Measurements from ENCODE around the gene SLC6A3. TPM values are rescaled to one million over a fixed set of nuclear protein-coding genes. Genes with fewer than 3 reads are reported as not detected.

Gene SLC6A3
- total and polyA plus RNA-seq, 3 donors from 2014 or later: 0.55 to 1.5 (median 0.83) TPM

- Histone ChIP-seq H3K36me3 (ENCODE audit: low read depth, missing control alignments) (no peaks in the 10 kb centered on the region), H3K27ac (no peak overlapping the region), H3K27me3 (no peaks in the 10 kb centered on the region), H3K9me3 (no peaks in the 10 kb centered on the region), H3K4me1 (no peaks in the 10 kb centered on the region), H3K4me3 (no peak overlapping the region)
- no peak for DNase-seq
- 76 to 84% methylated on average over 2 of the region's 2 CpGs for WGBS, 2 donors
- TF ChIP-seq CTCF (IDR thresholded peaks at IDR 0.05): no peak
- no peak for TF ChIP-seq POLR2A (IDR thresholded peaks at IDR 0.05)
- intact Hi-C loops (cut with DNase I; ENCODE audit: low total_unique reads): no loop called here
Observed at GRCh38 chr5:1453613-1454012, 8.4 kb upstream of the SLC6A3 start.

- H3K27ac ChIP-seq: no peak overlapping the region
- 85 to 91% methylated on average over 8 to 12 of the region's 12 CpGs for WGBS, 2 donors
- no peaks in the 10 kb centered on the region for H3K36me3 ChIP-seq (ENCODE audit: low read depth, missing control alignments)
- peaks cover 8% of the 10 kb centered on the region for H3K4me1 ChIP-seq
- intact Hi-C loops (cut with DNase I; ENCODE audit: low total_unique reads): no loop called here
- no peaks in the 10 kb centered on the region for H3K27me3 ChIP-seq
- DNase-seq: no peak
- H3K4me3 ChIP-seq: no peak overlapping the region
- no peak for TF ChIP-seq CTCF (IDR thresholded peaks at IDR 0.05)
- no peak for TF ChIP-seq POLR2A (IDR thresholded peaks at IDR 0.05)
- no peaks in the 10 kb centered on the region for H3K9me3 ChIP-seq
Observed at GRCh38 chr5:1449081-1449630, 3.9 kb upstream of the SLC6A3 start.

GRCh38 chr5:1448511-1449011 is 3.3 kb upstream of the SLC6A3 start:
- intact Hi-C loops (cut with DNase I; ENCODE audit: low total_unique reads): no loop called here
- no peak for DNase-seq
- H3K27me3 ChIP-seq: no peaks in the 10 kb centered on the region
- TF ChIP-seq POLR2A (IDR thresholded peaks at IDR 0.05): no peak
- TF ChIP-seq CTCF (IDR thresholded peaks at IDR 0.05): no peak
- H3K36me3 ChIP-seq (ENCODE audit: low read depth, missing control alignments): no peaks in the 10 kb centered on the region
- H3K27ac ChIP-seq: no peak overlapping the region
- H3K4me3 ChIP-seq: no peak overlapping the region
- 76 to 82% methylated on average over 5 of the region's 5 CpGs for WGBS, 2 donors
- peaks cover 8% of the 10 kb centered on the region for H3K4me1 ChIP-seq
- H3K9me3 ChIP-seq: no peaks in the 10 kb centered on the region

- no peak for TF ChIP-seq CTCF (IDR thresholded peaks at IDR 0.05)
- no peak for TF ChIP-seq POLR2A (IDR thresholded peaks at IDR 0.05)
- intact Hi-C loops (cut with DNase I; ENCODE audit: low total_unique reads): no loop called here
- 68 to 71% methylated on average over 15 to 16 of the region's 16 CpGs for WGBS, 2 donors
Observed at GRCh38 chr5:1447671-1448361, 2.6 kb upstream of the SLC6A3 start.

More at GRCh38 chr5:1447671-1448361, 2.6 kb upstream of the SLC6A3 start:
- no peak overlapping the region for H3K4me3 ChIP-seq
- no peak overlapping the region for H3K27ac ChIP-seq
- no peaks in the 10 kb centered on the region for H3K9me3 ChIP-seq
- H3K27me3 ChIP-seq: no peaks in the 10 kb centered on the region
- DNase-seq: no peak
- peaks cover 8% of the 10 kb centered on the region for H3K4me1 ChIP-seq
- H3K36me3 ChIP-seq (ENCODE audit: low read depth, missing control alignments): no peaks in the 10 kb centered on the region

Data from testis (tissue), 3 donors.